Measurements from ENCODE around the gene ADARB1.

Gene ADARB1

GRCh38 chr21:45032977-45033710 lies 41.2 kb upstream of the ADARB1 start:
- H3K4me3 ChIP-seq (replicated peaks; ENCODE audit: low read depth, low read length), result no peak overlapping the region
- no peak for DNase-seq (ENCODE audit: extremely low read depth, insufficient read length)
- H3K27me3 ChIP-seq (replicated peaks; ENCODE audit: control insufficient read depth, insufficient read depth, low read length), result no peaks in the 10 kb centered on the region; the same call in 1 of the 2 replicates
- no peak for TF ChIP-seq CTCF (IDR thresholded peaks at IDR 0.05; ENCODE audit: insufficient read depth, low read length, poor library complexity, severe bottlenecking)
- no peaks in the 10 kb centered on the region for H3K36me3 ChIP-seq (ENCODE audit: control insufficient read depth, insufficient read depth, low read length)

GRCh38 chr21:45033791-45034555 lies 40.4 kb upstream of the ADARB1 start:
- no peak for TF ChIP-seq CTCF (IDR thresholded peaks at IDR 0.05; ENCODE audit: insufficient read depth, low read length, poor library complexity, severe bottlenecking)
- Histone ChIP-seq H3K27me3 (replicated peaks; ENCODE audit: control insufficient read depth, insufficient read depth, low read length) (no peaks in the 10 kb centered on the region; the same call in 1 of the 2 replicates), H3K36me3 (ENCODE audit: control insufficient read depth, insufficient read depth, low read length) (no peaks in the 10 kb centered on the region), H3K4me3 (replicated peaks; ENCODE audit: low read depth, low read length) (no peak overlapping the region)
- no peak for DNase-seq (ENCODE audit: extremely low read depth, insufficient read length)

- Histone ChIP-seq H3K36me3 (ENCODE audit: control insufficient read depth, insufficient read depth, low read length) (no peaks in the 10 kb centered on the region), H3K4me3 (replicated peaks; ENCODE audit: low read depth, low read length) (no peak overlapping the region)
Measured at GRCh38 chr21:45034556-45035476, 39.6 kb upstream of the ADARB1 start.

GRCh38 chr21:45035477-45035848 lies 38.9 kb upstream of the ADARB1 start:
- DNase-seq (ENCODE audit: extremely low read depth, insufficient read length), result no peak
- Histone ChIP-seq H3K27me3 (replicated peaks; ENCODE audit: control insufficient read depth, insufficient read depth, low read length) (no peaks in the 10 kb centered on the region; the same call in 1 of the 2 replicates), H3K36me3 (ENCODE audit: control insufficient read depth, insufficient read depth, low read length) (no peaks in the 10 kb centered on the region), H3K4me3 (replicated peaks; ENCODE audit: low read depth, low read length) (no peak overlapping the region)
- TF ChIP-seq CTCF (IDR thresholded peaks at IDR 0.05; ENCODE audit: insufficient read depth, low read length, poor library complexity, severe bottlenecking), result no peak

More at GRCh38 chr21:45034556-45035476, 39.6 kb upstream of the ADARB1 start:
- H3K27me3 ChIP-seq (replicated peaks; ENCODE audit: control insufficient read depth, insufficient read depth, low read length), result no peaks in the 10 kb centered on the region; the same call in 1 of the 2 replicates
- DNase-seq (ENCODE audit: extremely low read depth, insufficient read length), result no peak
- TF ChIP-seq CTCF (IDR thresholded peaks at IDR 0.05; ENCODE audit: insufficient read depth, low read length, poor library complexity, severe bottlenecking), result no peak

GRCh38 chr21:45036630-45037029 lies 37.8 kb upstream of the ADARB1 start:
- Histone ChIP-seq H3K36me3 (ENCODE audit: control insufficient read depth, insufficient read depth, low read length) (no peaks in the 10 kb centered on the region), H3K27me3 (replicated peaks; ENCODE audit: control insufficient read depth, insufficient read depth, low read length) (no peaks in the 10 kb centered on the region; the same call in 1 of the 2 replicates), H3K4me3 (replicated peaks; ENCODE audit: low read depth, low read length) (no peak overlapping the region)
- TF ChIP-seq CTCF (IDR thresholded peaks at IDR 0.05; ENCODE audit: insufficient read depth, low read length, poor library complexity, severe bottlenecking), result no peak
- no peak for DNase-seq (ENCODE audit: extremely low read depth, insufficient read length)
